HepG2 (cell line): ENCODE results near the gene DRAXIN. TPM values are rescaled to one million over a fixed set of nuclear protein-coding genes. Genes with fewer than 3 reads are reported as not detected.

ENCODE experiments used
- ATAC-seq: fragments of 200-7000 bp; cut with Tn5 transposase; 3 replicates; pipeline ENCODE4 v1.9.1; 2020; ENCODE audit warnings: mild to moderate bottlenecking, moderate library complexity
- BruUV-seq: library from RNA; stranded (reverse); fragments of 400-500 nt; replicated peaks from 2 replicates; lab custom pipeline; 2021; lab: Mats Ljungman, UMichigan
- CTCF ChIA-PET: fragments of 300-600 bp; formaldehyde crosslinking; extraction: SDS; loops from one replicate; lab custom pipeline; 2021; ENCODE audit warnings: low total read pairs, inconsistent platforms, low intra/inter-chr PET ratio; lab: Yijun Ruan, JAX
- POLR2A ChIA-PET: fragments of 350-600 bp; sonication (Branson Sonifier 250); formaldehyde crosslinking; loops from one replicate; lab custom pipeline; 2020; ENCODE audit warnings: antibody characterized with exemption, inconsistent platforms; lab: Yijun Ruan, JAX
- DNase-seq: peaks from one replicate; pipeline ENCODE4 v3.0.0-alpha.2; 2015; ENCODE audit warnings: low spot score
- FAIRE-seq: peaks from 3 replicates; lab custom pipeline; 2011; peaks lifted over from hg19 to GRCh38; lab: Jason Lieb, UNC
- H2AFZ ChIP-seq: one replicate; pipeline ENCODE4 v1.6.1; 2011; ENCODE audit warnings: low read length, inconsistent platforms
- H3K27ac ChIP-seq: fragments of 300-600 bp; 3 replicates; pipeline ENCODE4 v1.8.0; 2011; ENCODE audit warnings: mixed run types, mild to moderate bottlenecking, mixed read lengths, low read length, inconsistent platforms; ENCODE audit not compliant: insufficient read depth; ENCODE audit errors: extremely low read length
- H3K27me3 ChIP-seq, 2 experiments: fragments of 200-600 bp in 1 of 2; 2 replicates in 1 of 2; 3 replicates in 1 of 2; pipeline versions ENCODE4 v1.6.0 to v1.8.0; 2011; ENCODE audit warnings: low read length in 2 of 2, mild to moderate bottlenecking in 2 of 2, moderate library complexity in 2 of 2, inconsistent platforms in 1 of 2; ENCODE audit not compliant: insufficient read depth in 2 of 2, control insufficient read depth in 1 of 2
- H3K36me3 ChIP-seq, 2 experiments: fragments of 200-600 bp in 1 of 2; replicated peaks in 1 of 2; 2 replicates in 1 of 2; 3 replicates in 1 of 2; pipeline versions ENCODE4 v1.5.1 to v1.8.0; 2011; ENCODE audit warnings: low read length in 2 of 2, inconsistent platforms in 1 of 2; ENCODE audit not compliant: insufficient read depth in 2 of 2, control insufficient read depth in 1 of 2
- H3K4me1 ChIP-seq: 2 replicates; pipeline ENCODE4 v1.5.1; 2012; ENCODE audit warnings: low read length, inconsistent platforms; ENCODE audit not compliant: insufficient read depth
- H3K4me2 ChIP-seq: 2 replicates; pipeline ENCODE4 v1.6.0; 2011; ENCODE audit warnings: low read depth, low read length, inconsistent platforms
- H3K4me3 ChIP-seq, 3 experiments: fragments of 200-600 bp in 1 of 3; sonication (generic), shearing (Covaris generic) in 1 of 3; replicated peaks in 1 of 3; 2 replicates each; pipeline ENCODE4 v1.5.1; 2011 to 2016; ENCODE audit warnings: low read length in 3 of 3, inconsistent platforms in 2 of 3, low read depth in 2 of 3, mild to moderate bottlenecking in 2 of 3, control low read depth in 1 of 3, mixed read lengths in 1 of 3; ENCODE audit not compliant: insufficient read depth in 1 of 3
- H3K79me2 ChIP-seq: one replicate; pipeline ENCODE4 v1.6.1; 2011; ENCODE audit warnings: low read length, inconsistent platforms; ENCODE audit not compliant: insufficient read depth
- H3K9ac ChIP-seq: 2 replicates; pipeline ENCODE4 v1.6.0; 2011; ENCODE audit warnings: mild to moderate bottlenecking, low read depth, low read length, inconsistent platforms; ENCODE audit not compliant: insufficient read depth
- H3K9me3 ChIP-seq: 2 replicates; pipeline ENCODE4 v1.5.1; 2012; ENCODE audit warnings: mild to moderate bottlenecking, low read length
- H4K20me1 ChIP-seq: 2 replicates; pipeline ENCODE4 v1.6.0; 2011; ENCODE audit warnings: inconsistent platforms, mild to moderate bottlenecking, low read length, moderate library complexity; ENCODE audit not compliant: insufficient read depth
- AGO2 ChIP-seq: fragments of 200-400 bp; formaldehyde crosslinking; optimal IDR thresholded peaks from 2 replicates; pipeline ENCODE3; 2017; ENCODE audit warnings: mild to moderate bottlenecking, low read depth, low read length, moderate library complexity
- DR1 ChIP-seq: sonication (generic); formaldehyde crosslinking; IDR thresholded peaks from 2 replicates; pipeline ENCODE4 v1.8.0; 2021; ENCODE audit warnings: mild to moderate bottlenecking, missing genetic modification reagents, inconsistent platforms
- FOXP1 ChIP-seq, 2 experiments: fragments of 450-650 bp in 1 of 2; IDR thresholded peaks; 2 replicates each; pipeline ENCODE4 v1.6.1; 2017 to 2018; ENCODE audit warnings: antibody characterized with exemption in 1 of 2
- HNRNPL ChIP-seq: fragments of 200-400 bp; formaldehyde crosslinking; IDR thresholded peaks from 2 replicates; pipeline ENCODE4 v1.6.1; 2017; ENCODE audit warnings: mild to moderate bottlenecking, low read depth, low read length
- MEF2D ChIP-seq: sonication (generic); formaldehyde crosslinking; IDR thresholded peaks from 2 replicates; pipeline ENCODE4 v1.5.1; 2020; ENCODE audit warnings: mild to moderate bottlenecking, missing genetic modification reagents
- POLR2A ChIP-seq, 2 experiments: IDR thresholded peaks; 2 replicates each; pipeline ENCODE4 v1.6.1; 2011; ENCODE audit warnings: low read depth in 2 of 2, low read length in 2 of 2, mild to moderate bottlenecking in 1 of 2, moderate library complexity in 1 of 2; ENCODE audit not compliant: insufficient read depth in 1 of 2
- SKIL ChIP-seq: sonication (generic); formaldehyde crosslinking; IDR thresholded peaks from 2 replicates; pipeline ENCODE4 v1.8.0; 2022; ENCODE audit warnings: missing genetic modification reagents, mild to moderate bottlenecking, moderate library complexity, borderline replicate concordance
- SNAPC2 ChIP-seq: sonication (generic); formaldehyde crosslinking; IDR thresholded peaks from 2 replicates; pipeline ENCODE4 v1.8.1; 2022; ENCODE audit warnings: mild to moderate bottlenecking, missing genetic modification reagents
- TSC22D2 ChIP-seq: sonication (generic); formaldehyde crosslinking; IDR thresholded peaks from 2 replicates; pipeline ENCODE4 v1.5.1; 2020; ENCODE audit warnings: missing genetic modification reagents, mild to moderate bottlenecking, borderline replicate concordance
- ZNF160 ChIP-seq: sonication (generic); formaldehyde crosslinking; IDR thresholded peaks from 2 replicates; pipeline ENCODE4 v1.8.0; 2022; ENCODE audit warnings: mild to moderate bottlenecking, inconsistent platforms, missing genetic modification reagents
- ZNF619 ChIP-seq: sonication (generic); formaldehyde crosslinking; IDR thresholded peaks from 2 replicates; pipeline ENCODE4 v1.4.0; 2020; ENCODE audit warnings: mild to moderate bottlenecking, missing genetic modification reagents
- WGBS: methylation state at CpG from one replicate; pipeline ENCODE4 v1.1.6; 2017; ENCODE audit warnings: low lambda C conversion rate; 5-methylcytosine and 5-hydroxymethylcytosine counted together
- in situ Hi-C: cut with HindIII; loops from 2 replicates; pipeline ENCODE4 v1.10.0; 2017; ENCODE audit warnings: low pct_unique_long_range_greater_than_20kb; ENCODE audit not compliant: extremely low pct_ligation_motif_present
- intact Hi-C: fragments of 100-400 bp; cut with micrococcal nuclease; formaldehyde crosslinking; loops from one replicate; pipeline ENCODE4 v1.10.0; 2022; ENCODE audit not compliant: unreplicated experiment
- polyA plus RNA-seq, 8 experiments: library from polyadenylated mRNA; depleted of rRNA in 3 of 8; stranded (reverse) in 7 of 8; unstranded in 1 of 8; fragments of >200 nt; fragmentation: Illumina TruSeq in 4 of 8; extraction: Trizol in 4 of 8; gene quantifications; 2 replicates each; pipeline versions ENCODE4 v1.2.1 to v1.2.3, GENCODE V29; 2011 to 2016; ENCODE audit warnings: low read depth in 4 of 8, missing spikeins in 1 of 8, mixed read lengths in 1 of 8; ENCODE audit not compliant: insufficient read depth in 1 of 8
- total RNA-seq, 5 experiments: library from RNA; depleted of rRNA; stranded (reverse); fragments of >200 nt; fragmentation: Illumina TruSeq; extraction: Trizol; gene quantifications; 2 replicates each; pipeline ENCODE4 v1.2.3, GENCODE V29; 2016; ENCODE audit warnings: low read depth in 1 of 5
- TF ChIP-seq, protein P1 (sequence below): sonication (generic); formaldehyde crosslinking; IDR thresholded peaks from 2 replicates; pipeline ENCODE4 v1.8.0; 2023; ENCODE audit warnings: mild to moderate bottlenecking, missing genetic modification reagents

DRAXIN gene
- total and polyA plus RNA-seq, 2 of the 13 experiments (the other 11 are each of a cell fraction or from before 2014, with no cell fraction given), result 0.02 TPM; not detected in 1

- intact Hi-C loops (no loop called here), in situ Hi-C loops (no loop called here)
- Histone ChIP-seq H3K4me3 (no peak overlapping the region), H2AFZ (no peak overlapping the region), H3K9me3 (no peaks in the 10 kb centered on the region), H4K20me1 (no peaks in the 10 kb centered on the region), H3K4me1 (peaks cover 34% of the 10 kb centered on the region), H3K27me3 (no peaks in the 10 kb centered on the region), H3K27ac (no peak overlapping the region), H3K9ac (no peak overlapping the region), H3K36me3 (peaks cover 11 to 40% of the 10 kb centered on the region in 2 experiments), H3K79me2 (no peaks in the 10 kb centered on the region), H3K4me2 (no peak overlapping the region)
- ChIA-PET POLR2A (no interaction called here), CTCF (no interaction called here)
- TF ChIP-seq ZNF619 (CRISPR knock-in tag) (no peak), AGO2 (peak; percentile 31), ZNF160 (no peak), SKIL (CRISPR knock-in tag) (no peak), HNRNPL (0 out of 2 replicates have a peak, but pooled peaks have one; percentile 22)
- 90% methylated on average over 2 of the region's 14 CpGs for WGBS
- no peak for DNase-seq
- no TSS peak for BruUV-seq
- ATAC-seq, result no peak
- FAIRE-seq, result no peak
These were observed 17.0 kb upstream of the DRAXIN start for GRCh38 chr1:11674488-11674887.

DNA sequence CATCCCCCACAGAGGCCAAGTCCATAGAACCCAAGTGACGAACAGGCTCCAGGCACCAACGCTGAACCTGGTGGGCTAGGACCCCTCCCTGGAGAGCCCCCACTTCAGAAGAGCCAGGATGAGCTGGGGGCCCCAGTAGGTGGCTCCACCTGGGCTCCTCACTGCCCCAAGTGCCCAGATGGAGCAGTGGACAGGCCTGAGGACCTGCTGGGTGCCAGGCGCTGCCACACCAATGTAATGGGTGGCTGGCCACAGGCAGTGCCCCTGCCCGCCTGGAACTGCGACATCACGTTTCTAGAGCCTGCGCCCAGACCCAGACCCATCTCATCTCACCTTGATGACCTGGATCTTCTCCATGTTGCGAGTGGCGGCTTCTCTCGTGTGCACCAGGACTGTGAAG, 16.2 kb upstream of the DRAXIN start:
- Histone ChIP-seq H3K9ac (no peak overlapping the region), H3K36me3 (peaks cover 11 to 40% of the 10 kb centered on the region in 2 experiments), H4K20me1 (no peaks in the 10 kb centered on the region), H3K4me1 (peaks cover 41% of the 10 kb centered on the region), H3K79me2 (no peaks in the 10 kb centered on the region), H3K4me2 (no peak overlapping the region), H3K9me3 (no peaks in the 10 kb centered on the region), H3K4me3 (no peak overlapping the region), H3K27ac (no peak overlapping the region), H3K27me3 (no peaks in the 10 kb centered on the region), H2AFZ (no peak overlapping the region)
- intact Hi-C loops, result no loop called here
- no peak for ATAC-seq
- POLR2A ChIA-PET, result no interaction called here
- CTCF ChIA-PET, result no interaction called here
- DNase-seq, result no peak
- FAIRE-seq, result no peak
- no TSS peak for BruUV-seq
- in situ Hi-C loops, result no loop called here
- 97% methylated on average over 5 of the region's 10 CpGs for WGBS
- TF ChIP-seq TSC22D2 (CRISPR knock-in tag) (no peak), MEF2D (no peak), SNAPC2 (CRISPR knock-in tag) (no peak), POLR2A (IDR thresholded peaks at IDR 0.05; ENCODE audit: insufficient read depth in 1 of 2, low read depth in 2 of 2, low read length in 2 of 2) (no peak), FOXP1 (IDR thresholded peaks at IDR 0.05) (no peak), FOXP1 (CRISPR knock-in tag; IDR thresholded peaks at IDR 0.05) (no peak), DR1 (CRISPR knock-in tag) (no peak)
- TF ChIP-seq, protein P1, sequence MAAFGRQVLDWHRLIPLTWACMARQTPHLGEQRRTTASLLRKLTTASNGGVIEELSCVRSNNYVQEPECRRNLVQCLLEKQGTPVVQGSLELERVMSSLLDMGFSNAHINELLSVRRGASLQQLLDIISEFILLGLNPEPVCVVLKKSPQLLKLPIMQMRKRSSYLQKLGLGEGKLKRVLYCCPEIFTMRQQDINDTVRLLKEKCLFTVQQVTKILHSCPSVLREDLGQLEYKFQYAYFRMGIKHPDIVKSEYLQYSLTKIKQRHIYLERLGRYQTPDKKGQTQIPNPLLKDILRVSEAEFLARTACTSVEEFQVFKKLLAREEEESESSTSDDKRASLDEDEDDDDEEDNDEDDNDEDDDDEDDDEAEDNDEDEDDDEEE (CRISPR knock-in tag), result no peak
